NCI-H1694 (cell line): ENCODE measurements around the gene ABHD15.
A peak's percentile ranks its signal among the peaks of the same experiment; 100 is the strongest.

Experiments used
- DNase-seq: peaks from one replicate; lab custom pipeline; 2025; lab: John Stamatoyannopoulos, UW

Gene ABHD15

DNA sequence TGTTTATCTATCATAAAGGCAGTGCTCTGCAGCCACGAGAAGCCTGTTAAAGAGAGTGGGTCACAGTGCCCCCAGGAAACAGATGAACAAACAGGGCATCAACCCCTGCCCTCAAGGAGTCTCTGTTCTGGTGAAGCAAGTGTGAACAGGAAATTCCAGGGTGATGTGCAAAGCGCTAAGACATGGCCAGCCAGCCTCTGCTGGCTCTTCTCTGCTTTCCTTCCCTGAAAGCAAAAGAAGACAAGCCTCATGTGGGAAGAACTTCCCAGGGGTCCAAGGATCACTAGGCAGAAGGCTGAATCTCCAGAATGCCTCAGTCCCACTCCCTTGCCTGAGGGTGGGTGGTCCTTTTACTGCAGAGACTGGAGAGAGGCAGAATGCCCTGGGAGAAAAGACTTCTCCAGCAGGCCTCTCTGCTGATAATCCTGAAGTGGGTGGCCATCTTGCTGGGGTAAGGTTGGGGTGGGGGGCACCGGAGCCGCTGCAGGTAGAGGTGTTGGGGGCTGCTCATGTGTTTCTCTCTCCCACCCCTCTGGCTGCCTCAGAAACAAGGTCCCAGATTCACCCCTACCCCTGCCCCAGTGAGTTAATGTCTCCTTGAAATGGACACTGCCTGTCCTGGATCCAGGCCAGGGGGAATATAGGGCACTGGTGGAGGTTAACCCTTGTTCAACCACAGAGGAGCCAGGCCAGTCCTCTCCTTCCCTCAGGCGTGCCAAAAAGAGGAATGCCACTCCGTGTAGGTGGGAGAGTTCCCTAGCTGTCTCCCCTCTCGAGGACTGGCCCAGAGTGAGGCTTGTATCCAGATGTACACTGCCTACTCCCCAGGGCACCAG is 28.5 kb upstream of the ABHD15 start:
- no peak for DNase-seq

DNA sequence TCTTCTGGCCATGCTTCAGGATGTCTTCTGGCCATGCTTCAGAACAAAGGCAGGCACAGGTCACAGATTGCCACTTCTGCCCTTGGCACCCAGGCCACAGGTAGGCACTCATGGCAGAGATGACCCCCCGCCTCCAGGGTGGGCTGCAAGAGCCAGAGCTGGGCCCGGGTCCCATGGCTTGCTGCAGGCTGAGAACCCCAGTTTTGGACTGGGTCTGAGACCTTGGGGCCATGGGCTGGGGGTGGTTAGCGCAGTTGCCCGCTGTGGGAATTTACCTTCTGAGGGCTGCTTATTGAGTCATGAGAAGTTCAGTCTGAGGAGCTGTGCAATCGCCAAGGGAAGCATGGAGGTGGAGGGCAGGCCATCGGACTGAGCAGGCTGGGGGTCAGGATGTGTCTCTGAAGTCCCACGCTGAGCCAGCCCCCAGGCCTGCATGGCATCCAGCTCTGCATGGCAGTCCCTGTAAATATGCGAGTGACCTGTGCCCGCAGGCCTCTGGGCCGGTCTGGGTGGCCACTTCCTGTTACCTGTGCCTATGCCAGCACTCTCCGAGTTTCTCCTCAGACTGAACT is 27.8 kb upstream of the ABHD15 start:
- DNase-seq = no peak

DNA sequence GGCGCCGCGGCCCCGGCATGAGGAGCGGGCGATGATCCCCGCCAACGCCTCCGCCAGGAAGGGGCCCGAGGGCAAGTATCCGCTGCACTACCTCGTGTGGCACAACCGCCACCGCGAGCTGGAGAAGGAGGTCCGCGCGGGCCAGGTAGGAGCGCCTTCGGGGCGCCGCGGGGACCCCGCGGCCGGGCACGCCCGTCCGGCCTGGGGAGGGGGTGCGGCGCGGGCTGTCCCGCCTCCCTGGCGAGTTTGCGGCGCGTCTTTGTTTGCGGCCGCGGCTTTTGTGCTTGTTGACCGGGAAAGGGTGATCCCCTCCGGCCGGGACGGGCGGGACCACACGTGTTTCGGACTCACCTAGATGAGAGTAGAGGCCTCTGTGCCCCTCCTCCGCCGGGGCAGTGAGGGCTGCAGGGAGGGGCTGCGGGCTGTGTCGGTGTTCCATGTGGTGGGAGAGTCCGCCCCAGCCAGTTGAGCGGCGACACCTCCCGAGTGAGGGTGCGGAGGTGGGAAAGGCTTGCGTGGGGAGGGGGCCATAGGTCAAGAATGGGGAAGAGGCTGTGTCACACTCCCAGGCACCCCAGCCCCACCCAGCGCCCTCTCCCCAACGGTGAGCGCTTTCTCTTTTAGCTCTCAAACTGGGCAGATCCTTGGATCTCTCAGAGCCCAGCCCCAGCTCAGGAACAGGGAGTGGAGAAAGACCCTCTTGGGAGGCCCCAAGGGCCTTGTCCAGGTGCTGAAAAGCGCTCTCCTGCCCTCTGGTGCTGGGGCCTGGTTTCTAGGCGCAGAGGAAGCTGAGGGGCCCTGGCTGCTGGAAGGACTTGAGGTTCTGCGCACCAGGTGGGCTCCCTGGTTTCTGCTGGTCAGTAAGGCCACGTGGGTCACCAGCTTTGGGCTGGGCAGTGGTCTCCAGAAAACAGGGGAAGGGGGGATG is 27.0 kb upstream of the ABHD15 start:
- peak; percentile 51 for DNase-seq

DNA sequence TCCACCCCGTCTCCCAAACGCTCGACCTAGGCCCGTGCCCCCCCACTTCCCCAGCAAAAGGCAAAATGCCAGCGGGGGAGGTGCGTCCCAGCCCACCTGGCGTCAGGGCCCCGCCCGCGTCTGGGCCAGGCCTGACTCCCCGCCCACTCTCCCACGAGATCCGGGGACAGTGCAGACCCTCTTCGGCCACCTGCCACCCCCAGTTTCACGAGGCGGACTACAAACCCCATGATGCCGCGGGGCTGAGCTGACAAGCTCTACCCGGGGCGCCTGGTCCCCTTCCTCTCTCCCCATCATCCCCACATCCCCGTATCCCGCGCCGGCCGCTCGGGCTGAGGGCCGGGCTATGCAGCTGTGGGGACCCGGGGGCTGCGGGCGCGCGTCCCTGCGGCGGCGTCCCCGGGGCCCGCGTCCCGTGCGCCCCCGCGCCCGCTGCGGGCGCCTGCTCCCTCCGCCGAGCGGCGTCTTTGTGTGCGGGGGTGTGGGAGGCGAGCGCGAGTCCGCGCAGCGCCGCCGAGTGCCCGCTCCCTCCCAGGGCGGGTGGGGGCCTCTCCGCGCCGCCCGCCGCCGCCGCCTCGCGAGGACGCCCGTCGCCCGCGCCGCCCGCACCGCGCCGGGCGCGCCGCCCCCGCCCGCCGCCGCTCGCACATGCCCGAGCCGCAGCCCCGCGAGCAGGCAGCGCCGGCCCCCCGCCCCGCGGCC is 26.2 kb upstream of the ABHD15 start, which contains the start of gene ANKRD13B:
ANKRD13B (plus strand) TSS at position 283 of the 702 bp plus-strand sequence. CDS start 490 bp downstream, outside the sequence.
- peak; percentile 85 for DNase-seq

DNA sequence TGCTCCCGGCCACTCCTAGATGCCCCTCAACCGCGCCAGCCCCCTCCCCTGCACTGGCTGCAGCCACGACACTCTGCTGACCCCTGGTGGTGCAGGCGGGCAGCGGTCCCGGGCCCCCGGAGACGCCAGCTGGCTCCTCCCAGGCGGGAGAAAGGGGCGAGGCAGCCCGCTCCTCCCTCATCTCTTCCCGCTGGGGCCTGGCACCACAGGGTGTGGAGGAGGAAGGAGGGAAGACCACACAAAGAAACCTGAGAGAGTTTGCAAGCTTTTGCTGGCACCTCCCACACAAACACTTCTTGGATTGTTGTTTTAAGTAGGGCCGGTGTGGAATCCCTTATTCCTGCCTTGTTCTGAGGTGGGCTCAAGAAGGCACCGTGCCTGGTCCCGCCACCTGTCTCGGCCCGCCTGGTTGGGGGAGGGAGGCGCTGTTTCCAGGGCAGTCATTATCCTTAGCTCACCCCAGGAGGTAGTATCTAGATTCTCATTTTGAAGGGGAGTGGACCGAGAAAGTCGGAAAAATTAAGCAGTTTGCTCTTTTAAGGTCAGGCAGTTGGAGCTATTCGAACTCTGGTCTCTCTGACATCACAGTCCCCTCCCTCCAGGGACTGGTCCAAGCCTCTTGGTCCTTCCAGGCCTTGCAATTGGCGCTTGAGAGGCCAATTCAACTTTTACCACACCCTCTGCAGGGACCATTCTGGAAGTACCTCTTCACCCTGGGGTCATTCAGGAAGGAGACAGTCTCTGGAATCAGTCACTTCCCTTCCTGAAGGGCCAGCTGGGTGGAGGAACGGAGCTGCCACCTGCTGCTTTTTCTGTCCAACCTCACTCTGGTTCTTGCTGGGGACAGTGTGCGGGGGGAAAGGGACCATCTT is 25.1 kb upstream of the ABHD15 start:
- DNase-seq = peak; percentile 91

DNA sequence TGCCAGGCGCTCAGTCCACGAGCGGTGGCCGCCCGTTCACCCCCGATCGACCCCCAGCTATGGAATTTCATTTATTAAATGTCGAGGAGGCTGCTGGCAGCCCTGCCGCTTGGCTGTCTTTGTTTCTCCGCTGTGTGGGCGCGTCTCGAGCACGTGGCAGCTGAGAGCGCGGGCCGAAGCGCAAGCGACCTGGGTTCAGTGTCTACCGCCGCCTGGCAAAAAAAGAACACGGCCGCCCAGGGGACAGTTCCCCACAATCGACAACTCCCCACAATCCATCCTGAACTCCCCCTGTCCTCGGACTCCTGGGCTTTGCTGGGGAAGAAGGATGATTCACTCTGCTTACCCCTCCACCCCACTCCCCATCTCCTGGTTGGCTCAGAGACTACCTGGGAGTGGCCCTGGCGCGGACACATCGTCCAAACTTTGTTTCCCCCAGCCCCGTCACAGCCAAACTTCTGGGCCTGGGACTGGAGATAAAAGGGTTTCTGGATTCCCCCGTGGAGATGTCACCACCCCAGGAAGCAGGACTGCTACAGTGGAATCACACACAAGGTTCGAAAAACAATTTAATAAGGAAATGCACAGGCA is 24.4 kb upstream of the ABHD15 start:
- DNase-seq = no peak

DNA sequence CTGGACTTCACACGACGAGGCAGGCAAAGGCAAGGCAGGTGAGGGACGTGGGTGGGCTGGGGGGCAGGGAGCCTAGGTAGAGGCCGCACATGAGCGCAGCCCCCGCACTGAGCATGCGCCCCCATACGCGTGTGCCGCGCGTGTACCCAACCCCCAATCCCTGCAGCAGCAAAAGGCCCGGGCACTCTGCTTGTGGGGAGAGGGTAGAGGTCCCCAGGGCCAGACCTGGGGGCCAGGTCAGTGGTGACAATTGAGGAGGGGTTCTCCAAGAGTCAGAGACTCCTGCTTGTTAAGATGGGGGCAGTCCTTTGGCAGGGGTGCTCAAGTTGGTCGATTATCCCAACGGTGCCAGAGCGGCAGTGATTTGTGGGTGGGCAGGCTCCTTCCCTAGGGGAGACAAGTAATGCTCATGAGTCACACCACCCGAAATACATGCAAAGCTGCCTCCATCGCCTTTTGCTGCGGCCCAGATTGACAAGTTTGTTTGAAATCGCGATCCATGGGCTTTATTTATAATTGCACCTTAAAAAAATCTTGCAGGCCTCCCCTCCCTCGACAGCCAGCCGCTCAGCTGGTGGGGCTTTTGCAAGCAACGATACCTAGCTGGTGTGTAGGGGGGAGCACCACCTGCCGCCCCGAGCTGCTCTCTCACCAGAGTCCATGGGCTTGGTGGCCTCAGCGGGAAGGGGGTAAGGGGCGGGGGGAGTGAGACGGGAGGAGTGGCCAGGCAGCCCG is 23.7 kb upstream of the ABHD15 start:
- DNase-seq = peak; percentile 51

DNA sequence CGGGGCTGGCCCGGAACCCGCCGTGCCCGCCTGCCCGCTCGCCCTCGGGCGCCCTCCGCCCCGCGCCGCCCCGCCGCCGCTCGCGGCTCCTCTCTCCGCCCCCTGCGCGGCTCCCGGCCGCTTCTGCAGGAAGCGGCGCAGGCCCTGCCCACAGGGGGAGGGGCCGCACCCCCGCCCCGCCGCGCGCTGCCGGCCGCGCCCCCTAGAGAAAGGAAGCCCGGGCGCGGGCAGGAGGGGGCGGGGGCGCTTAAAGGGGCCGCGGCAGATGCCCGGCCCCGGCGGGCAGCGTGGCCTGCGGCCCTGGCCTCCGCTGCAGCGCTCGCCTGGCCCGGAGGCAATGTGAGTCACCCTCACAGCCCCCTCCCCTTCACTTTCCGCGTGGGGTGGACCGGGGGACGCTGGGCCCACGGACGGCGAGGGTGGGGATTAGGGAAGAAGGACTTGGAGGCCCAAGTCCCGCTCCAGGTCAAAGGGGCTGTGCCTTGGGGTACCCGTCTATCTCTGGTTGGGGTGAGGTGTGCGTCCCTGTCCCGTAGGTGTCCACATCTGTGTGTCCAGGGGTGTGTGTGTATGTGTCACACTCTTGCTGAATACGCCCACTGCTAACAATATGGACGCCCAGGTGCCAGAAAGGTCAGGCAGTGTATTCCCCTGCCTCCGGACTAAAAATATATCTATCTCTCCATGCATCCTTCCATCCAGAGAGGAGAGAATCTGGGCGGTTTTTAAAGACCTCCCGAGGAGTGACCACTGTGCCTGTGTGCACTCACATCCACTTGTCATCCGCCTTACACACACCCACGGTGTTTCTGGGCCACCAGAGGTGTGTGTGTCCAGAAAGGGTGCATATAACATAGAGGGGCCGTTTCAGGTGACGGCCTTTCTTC is 22.9 kb upstream of the ABHD15 start, which contains the start of gene GIT1:
GIT1 (minus strand) TSS at position 125 of the 887 bp plus-strand sequence. CDS start 270 bp downstream, outside the sequence.
- peak; percentile 64 for DNase-seq

DNA sequence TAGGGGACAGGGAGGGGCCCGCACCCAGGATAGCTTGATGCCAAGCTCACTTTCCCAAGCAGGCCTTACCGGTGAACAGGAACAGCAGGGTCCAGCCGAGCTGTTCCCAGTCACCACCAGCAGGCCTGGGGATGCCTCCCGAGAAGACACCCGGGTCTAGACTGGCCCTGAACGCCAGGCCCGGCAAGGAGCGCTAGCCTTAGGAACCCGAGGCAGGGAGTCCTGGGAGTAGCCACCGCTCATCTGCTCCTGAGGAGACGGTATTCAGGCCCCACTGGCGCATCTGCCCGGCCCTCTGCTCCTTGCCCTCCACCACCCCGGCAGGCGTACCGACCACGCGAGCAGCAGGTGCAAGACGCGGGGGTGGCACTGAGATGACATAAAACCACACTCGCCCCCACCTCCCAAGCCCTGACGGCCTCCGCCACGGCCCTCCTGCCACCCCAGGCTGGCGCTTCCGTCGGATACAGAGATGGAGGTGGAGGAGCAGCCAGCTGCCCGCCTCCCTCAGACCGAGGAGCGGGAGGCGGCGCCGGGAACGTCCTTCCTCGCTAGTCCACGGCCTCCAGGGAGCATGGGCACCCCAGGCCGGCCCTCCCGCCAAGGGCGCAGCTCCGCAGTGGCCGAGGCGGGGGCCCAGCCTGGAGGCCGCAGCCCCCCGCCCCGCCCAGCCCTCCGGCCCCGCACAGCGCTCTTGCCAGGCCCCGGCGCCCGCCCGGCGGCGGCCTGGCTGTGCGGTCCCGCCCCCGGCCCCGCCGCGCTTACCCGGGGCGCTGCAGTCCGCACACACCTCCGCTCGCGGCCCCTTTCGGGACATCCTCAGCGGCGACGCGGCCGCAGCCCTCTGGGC is 21.9 kb upstream of the ABHD15 start:
- no peak for DNase-seq

DNA sequence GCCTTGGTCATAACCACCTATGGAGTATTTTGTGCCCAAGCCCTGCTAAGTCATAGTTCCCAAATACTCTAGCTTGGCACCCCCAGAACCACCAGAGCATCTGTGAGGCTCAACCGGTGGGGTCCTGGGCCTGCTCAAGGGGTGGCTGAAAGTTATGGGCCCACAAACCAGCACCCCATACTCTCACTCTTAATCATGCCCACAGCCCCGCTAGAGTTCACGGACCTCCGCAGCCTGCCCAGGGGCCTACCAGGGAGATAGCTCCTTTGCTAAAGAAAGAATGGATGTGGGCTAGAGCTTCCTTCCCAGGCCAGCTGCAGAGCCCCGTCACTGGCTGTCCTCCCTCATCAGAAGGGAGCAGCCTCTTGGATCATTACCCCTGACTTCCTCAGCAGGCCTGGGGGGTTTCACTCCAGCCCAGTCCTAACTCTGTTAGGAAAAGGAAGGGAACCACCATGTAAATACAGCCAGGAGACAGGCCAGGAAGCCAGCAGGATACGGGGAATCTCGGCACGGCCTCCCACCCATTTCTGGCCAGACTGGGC is 21.3 kb upstream of the ABHD15 start:
- DNase-seq = no peak

DNA sequence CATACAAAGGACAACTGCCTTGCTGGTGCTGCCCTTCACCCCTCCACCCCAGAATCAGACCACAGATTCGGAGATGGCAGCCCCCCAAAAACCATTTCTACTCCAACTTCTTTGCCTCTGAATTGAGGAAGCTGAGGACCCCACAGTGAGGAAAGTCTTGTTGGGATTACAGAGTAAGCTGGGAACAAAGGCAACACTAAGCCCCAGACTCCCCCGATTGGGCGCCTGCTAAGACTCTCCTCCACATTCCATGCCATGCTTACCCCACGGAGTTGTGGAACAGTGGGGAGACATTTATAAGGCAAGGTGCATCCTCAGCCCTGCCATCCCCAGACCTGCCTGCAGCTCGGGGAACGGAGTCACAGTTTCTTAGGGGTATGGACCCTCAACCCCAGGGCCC is 20.8 kb upstream of the ABHD15 start:
- no peak for DNase-seq

DNA sequence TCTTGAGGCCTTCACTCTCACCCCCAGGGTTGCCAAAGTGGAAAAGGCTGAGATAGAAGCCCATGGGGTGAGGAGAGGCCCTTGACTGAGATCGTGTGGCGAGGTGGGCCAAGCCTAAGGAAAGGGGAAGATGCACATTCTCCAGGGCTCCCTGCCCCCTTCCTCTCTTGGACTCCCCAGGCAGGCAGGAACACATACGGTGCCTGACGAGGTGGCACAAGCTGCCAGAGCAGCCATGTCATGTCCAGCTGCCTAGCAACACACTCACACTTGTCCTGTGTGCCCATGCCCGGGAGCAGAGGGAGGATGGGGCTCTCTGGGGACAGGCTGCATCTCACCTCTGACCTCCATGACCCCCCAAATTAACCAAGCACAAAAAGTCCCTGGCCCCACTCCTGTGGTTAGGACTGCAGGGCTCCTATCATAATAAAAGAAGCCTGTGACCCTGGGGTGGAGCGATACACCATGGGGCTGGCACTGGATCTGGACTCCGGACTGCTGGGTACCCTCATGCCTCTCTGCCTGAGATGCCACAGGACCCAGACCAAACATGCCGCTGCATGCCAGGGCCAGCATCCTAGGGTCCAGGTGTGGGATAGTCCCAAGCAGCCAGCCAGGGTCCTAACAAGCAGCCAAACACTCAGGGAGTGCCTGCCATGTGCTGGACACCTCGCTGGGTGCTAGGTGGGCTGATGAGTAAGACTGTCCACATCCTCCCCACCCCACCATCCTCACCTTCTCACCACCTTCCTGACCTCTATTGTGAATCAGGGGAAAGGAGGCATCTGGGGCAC is 20.0 kb upstream of the ABHD15 start:
- DNase-seq = no peak

DNA sequence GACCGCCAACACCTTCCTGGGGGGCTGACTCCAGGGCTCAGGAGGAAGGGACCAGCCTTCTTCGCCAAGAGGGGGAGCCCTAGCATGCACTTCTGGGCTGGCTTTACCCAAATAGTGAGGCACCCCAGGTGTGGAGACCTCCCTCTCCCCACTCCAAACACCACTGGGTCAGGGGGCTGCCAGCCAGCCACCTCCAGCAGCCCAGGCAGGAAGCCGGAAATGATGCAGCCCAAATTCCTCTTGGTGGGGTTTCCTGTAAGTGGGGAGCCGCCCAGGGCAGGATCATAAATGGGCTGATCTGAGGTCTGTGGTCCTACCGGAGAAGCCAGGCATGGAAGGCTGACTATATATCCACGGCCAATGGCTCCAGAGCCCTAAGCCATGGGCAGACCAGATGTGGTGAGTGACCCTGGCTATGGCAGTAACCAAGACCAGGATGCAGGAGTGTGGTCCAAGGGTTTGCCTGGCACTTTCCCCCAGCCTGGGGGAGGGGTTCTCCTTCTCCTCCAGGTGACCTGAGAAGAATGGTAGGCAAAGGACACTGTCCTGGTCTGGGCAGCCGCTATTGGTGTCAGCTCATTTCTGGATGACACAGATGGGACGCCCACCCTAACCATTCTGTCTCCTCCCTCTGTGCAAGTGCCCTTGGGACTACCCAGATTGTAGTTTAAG is 18.4 kb upstream of the ABHD15 start:
- no peak for DNase-seq

DNA sequence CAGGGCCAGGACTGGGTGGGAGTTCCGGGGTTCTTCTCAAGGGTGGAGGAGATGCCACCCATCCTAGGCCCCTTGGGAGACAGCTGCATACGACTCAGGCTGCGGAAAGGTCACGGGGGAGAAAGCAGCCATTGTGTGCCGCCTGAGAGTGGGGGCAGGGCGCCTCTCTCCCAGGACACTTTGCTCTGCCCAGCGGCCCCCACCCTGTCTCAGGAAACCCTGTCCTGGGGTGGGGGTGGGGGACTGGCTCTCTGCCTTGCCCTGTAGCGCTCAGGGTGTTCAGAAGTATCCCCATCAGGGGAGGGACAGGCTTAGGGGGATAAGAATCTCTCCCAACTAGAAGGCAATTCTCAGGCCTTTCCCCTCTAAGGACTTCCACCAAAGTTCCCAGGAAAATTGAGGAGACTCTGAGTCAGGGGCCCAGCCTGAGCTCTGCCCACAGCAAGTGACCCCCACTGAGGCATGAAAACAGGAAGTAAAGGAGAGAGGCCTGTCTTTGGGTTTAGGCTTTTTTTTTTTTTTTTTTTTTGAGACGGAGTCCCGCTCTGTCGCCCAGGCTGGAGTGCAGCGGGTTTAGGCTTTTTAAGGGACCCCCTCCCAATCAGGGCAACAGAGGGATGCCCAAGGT is 17.7 kb upstream of the ABHD15 start:
- DNase-seq = no peak
